Measurements from ENCODE around the gene COPG2.

- TF ChIP-seq, protein P1, sequence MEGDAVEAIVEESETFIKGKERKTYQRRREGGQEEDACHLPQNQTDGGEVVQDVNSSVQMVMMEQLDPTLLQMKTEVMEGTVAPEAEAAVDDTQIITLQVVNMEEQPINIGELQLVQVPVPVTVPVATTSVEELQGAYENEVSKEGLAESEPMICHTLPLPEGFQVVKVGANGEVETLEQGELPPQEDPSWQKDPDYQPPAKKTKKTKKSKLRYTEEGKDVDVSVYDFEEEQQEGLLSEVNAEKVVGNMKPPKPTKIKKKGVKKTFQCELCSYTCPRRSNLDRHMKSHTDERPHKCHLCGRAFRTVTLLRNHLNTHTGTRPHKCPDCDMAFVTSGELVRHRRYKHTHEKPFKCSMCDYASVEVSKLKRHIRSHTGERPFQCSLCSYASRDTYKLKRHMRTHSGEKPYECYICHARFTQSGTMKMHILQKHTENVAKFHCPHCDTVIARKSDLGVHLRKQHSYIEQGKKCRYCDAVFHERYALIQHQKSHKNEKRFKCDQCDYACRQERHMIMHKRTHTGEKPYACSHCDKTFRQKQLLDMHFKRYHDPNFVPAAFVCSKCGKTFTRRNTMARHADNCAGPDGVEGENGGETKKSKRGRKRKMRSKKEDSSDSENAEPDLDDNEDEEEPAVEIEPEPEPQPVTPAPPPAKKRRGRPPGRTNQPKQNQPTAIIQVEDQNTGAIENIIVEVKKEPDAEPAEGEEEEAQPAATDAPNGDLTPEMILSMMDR (conservative IDR thresholded peaks at IDR 0.05; ENCODE audit: low read length), result no peak
- TF ChIP-seq EZH2phosphoT487 (IDR thresholded peaks at IDR 0.05; ENCODE audit: borderline replicate concordance), result no peak
These were observed 39.6 kb downstream of the COPG2 start for GRCh38 chr7:130628901-130629300.

Data from Loucy (cell line).